Naive thymus-derived CD4-positive, alpha-beta T cell (primary cell): ENCODE measurements around the gene IRF8. TPM values are rescaled to one million over a fixed set of nuclear protein-coding genes. Genes with fewer than 3 reads are reported as not detected.

ENCODE experiments used
- ATAC-seq: fragments of 150-1000 bp; cut with Tn5 transposase; 2 replicates; pipeline ENCODE4 v1.10.0; 2021; ENCODE audit warnings: mild to moderate bottlenecking, moderate library complexity
- CTCF ChIA-PET: fragments of 350-600 bp; sonication (Branson Sonifier 250); formaldehyde crosslinking; loops from one replicate; lab custom pipeline; 2021; ENCODE audit warnings: antibody characterized with exemption; lab: Charles Lee
- POLR2A ChIA-PET: fragments of 350-600 bp; sonication (Branson Sonifier 250); formaldehyde crosslinking; loops from one replicate; lab custom pipeline; 2021; ENCODE audit warnings: antibody characterized with exemption, inconsistent platforms; lab: Charles Lee
- DNase-seq, 9 donors: peaks; one replicate each; pipeline versions ENCODE4 v3.0.0 to v3.0.0-alpha.2; 2020 to 2022; ENCODE audit warnings: mixed read lengths in 1 of 9
- H3K27ac ChIP-seq: one replicate; pipeline ENCODE4 v1.7.0; 2013; ENCODE audit warnings: mild to moderate bottlenecking, low read depth, low read length, moderate library complexity
- H3K27me3 ChIP-seq, 2 donors: one replicate each; pipeline ENCODE4 v1.7.0; 2013; ENCODE audit warnings: low read length in 2 of 2, mild to moderate bottlenecking in 2 of 2, moderate library complexity in 2 of 2; ENCODE audit not compliant: control insufficient read depth in 2 of 2, insufficient read depth in 2 of 2
- H3K36me3 ChIP-seq, 3 experiments: 1 replicate in 2 of 3; 2 replicates in 1 of 3; pipeline ENCODE4 v1.7.0; 2013; ENCODE audit warnings: low read length in 3 of 3, mild to moderate bottlenecking in 3 of 3, moderate library complexity in 1 of 3; ENCODE audit not compliant: insufficient read depth in 3 of 3, control insufficient read depth in 2 of 3
- H3K4me1 ChIP-seq, 2 donors: one replicate each; pipeline ENCODE4 v1.7.0; 2013; ENCODE audit warnings: low read length in 2 of 2, mild to moderate bottlenecking in 2 of 2, moderate library complexity in 1 of 2; ENCODE audit not compliant: control insufficient read depth in 2 of 2, insufficient read depth in 2 of 2
- H3K4me3 ChIP-seq: 2 replicates; pipeline ENCODE4 v1.7.0; 2013; ENCODE audit warnings: mild to moderate bottlenecking, low read length
- H3K9me3 ChIP-seq, 3 experiments: 1 replicate in 2 of 3; 2 replicates in 1 of 3; pipeline ENCODE4 v1.7.0; 2013; ENCODE audit warnings: low read length in 3 of 3; ENCODE audit not compliant: control insufficient read depth in 2 of 3
- H3K27ac Mint-ChIP-seq, 9 donors: one replicate each; pipeline ENCODE4 v1.8.0; 2020 to 2022; ENCODE audit warnings: mixed read lengths in 9 of 9, mild to moderate bottlenecking in 8 of 9, moderate library complexity in 5 of 9, inconsistent platforms in 2 of 9
- H3K27me3 Mint-ChIP-seq, 5 donors: one replicate each; pipeline ENCODE4 v1.8.0; 2021 to 2022; ENCODE audit warnings: mixed read lengths in 5 of 5, mild to moderate bottlenecking in 1 of 5
- H3K36me3 Mint-ChIP-seq, 5 donors: one replicate each; pipeline ENCODE4 v1.8.0; 2020 to 2022; ENCODE audit warnings: mixed read lengths in 5 of 5, mild to moderate bottlenecking in 3 of 5, inconsistent platforms in 1 of 5
- H3K4me1 Mint-ChIP-seq, 7 donors: one replicate each; pipeline ENCODE4 v1.8.0; 2020 to 2022; ENCODE audit warnings: mixed read lengths in 7 of 7, mild to moderate bottlenecking in 3 of 7, inconsistent platforms in 1 of 7
- H3K4me3 Mint-ChIP-seq, 10 donors: one replicate each; pipeline ENCODE4 v1.8.0; 2020 to 2022; ENCODE audit warnings: mild to moderate bottlenecking in 10 of 10, mixed read lengths in 10 of 10, moderate library complexity in 6 of 10, inconsistent platforms in 2 of 10
- H3K9me3 Mint-ChIP-seq, 11 donors: one replicate each; pipeline ENCODE4 v1.8.0; 2020 to 2022; ENCODE audit warnings: mixed read lengths in 11 of 11, mild to moderate bottlenecking in 4 of 11, inconsistent platforms in 1 of 11, moderate library complexity in 1 of 11
- intact Hi-C, 2 donors: fragments of 100-400 bp; cut with micrococcal nuclease; formaldehyde crosslinking; loops; one replicate each; pipeline ENCODE4 v1.15.1; 2023
- polyA plus RNA-seq, 2 donors: library from polyadenylated mRNA; unstranded; fragments of 300-500 nt; fragmentation: Illumina TruSeq; gene quantifications; one replicate each; pipeline ENCODE4 v1.2.3, GENCODE V29; 2021
- total RNA-seq, 6 experiments: library from RNA in 5 of 6; stranded (reverse) in 5 of 6; gene quantifications; 1 replicate in 5 of 6; 2 replicates in 1 of 6; pipeline ENCODE4 v1.2.3 and lab custom pipeline; 2021 to 2026

The IRF8 gene
- total and polyA plus RNA-seq, 7 experiments from 2014 or later: 3.5 to 105 (median 6.4) TPM

DNA sequence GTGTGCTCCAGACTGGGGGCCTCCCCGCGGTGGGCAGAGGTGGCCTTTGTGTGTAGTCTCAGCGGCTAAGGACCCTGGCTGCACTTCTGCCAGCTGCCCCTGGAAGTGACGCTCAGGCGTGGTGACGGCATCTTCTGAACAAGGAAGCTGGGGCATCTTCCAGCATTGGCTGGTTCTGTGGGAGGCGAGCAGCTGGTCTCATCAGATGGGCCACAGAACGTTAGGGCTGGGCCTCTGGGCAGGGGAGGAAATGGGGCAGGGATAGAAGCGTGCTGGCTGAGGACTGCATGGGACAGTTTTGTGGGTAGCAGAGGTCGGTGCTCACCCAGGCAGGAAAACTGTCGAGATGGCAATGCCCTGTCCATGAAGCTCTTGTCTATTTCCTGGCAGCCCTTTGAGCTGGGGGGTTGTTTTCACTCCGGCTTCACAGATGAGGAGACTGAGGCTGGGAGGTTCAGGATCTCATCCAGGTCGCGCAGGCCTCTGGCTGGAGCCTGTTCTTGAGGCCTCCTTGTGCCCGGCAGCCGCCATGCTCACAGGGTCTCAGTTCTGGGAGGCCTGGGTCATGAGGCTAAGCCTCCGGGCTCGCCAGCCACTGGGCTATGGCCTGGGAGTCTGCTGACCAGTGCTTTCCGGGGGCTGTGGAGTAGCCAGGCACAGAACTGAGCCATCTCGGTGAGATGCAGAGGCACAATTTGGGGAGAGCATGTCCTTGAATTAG is 16.3 kb downstream of the IRF8 start:
- ATAC-seq: peak; percentile 29
- H3K36me3 Mint-ChIP-seq: peaks cover 0 to 30% (median 10%) of the 10 kb centered on the region in 5 donors
- Histone ChIP-seq H3K27me3 (no peaks in the 10 kb centered on the region), H3K9me3 (no peaks in the 10 kb centered on the region), H3K4me1 (no peaks in the 10 kb centered on the region), H3K27ac (no peak overlapping the region), H3K4me3 (no peak overlapping the region), H3K36me3 (peaks cover 0 to 17% (median 0%) of the 10 kb centered on the region in 3 experiments)
- peak overlapping the region in 1 of 9 donors; percentile 31 for H3K27ac Mint-ChIP-seq
- DNase-seq: no peak
- intact Hi-C loops: no loop called here
- ChIA-PET POLR2A (no interaction called here), CTCF (no interaction called here)
- H3K4me1 Mint-ChIP-seq: peaks cover 0 to 18% (median 5%) of the 10 kb centered on the region in 7 donors
- no peaks in the 10 kb centered on the region for H3K27me3 Mint-ChIP-seq
- no peak overlapping the region for H3K4me3 Mint-ChIP-seq
- H3K9me3 Mint-ChIP-seq: no peaks in the 10 kb centered on the region

GRCh38 chr16:85916141-85916890 is 17.4 kb downstream of the IRF8 start:
- no peaks in the 10 kb centered on the region for H3K9me3 ChIP-seq
- H3K27me3 ChIP-seq: no peaks in the 10 kb centered on the region
- DNase-seq: no peak
- CTCF ChIA-PET: interaction anchor here (0.8 kb wide), 1 partner anchor 890 kb away, joined by 3 read pairs; no protein-coding TSS in a partner anchor
- no peak overlapping the region for H3K4me3 ChIP-seq
- H3K36me3 Mint-ChIP-seq: peaks cover 8 to 32% (median 14%) of the 10 kb centered on the region in 5 donors
- peak overlapping the region in 1 of 9 donors; percentile 49 for H3K27ac Mint-ChIP-seq
- no peaks in the 10 kb centered on the region for H3K4me1 ChIP-seq
- peak; percentile 79 for ATAC-seq
- peak overlapping the region in 3 of 10 donors; percentile 6 to 49 (median 36) for H3K4me3 Mint-ChIP-seq
- H3K27ac ChIP-seq: no peak overlapping the region
- intact Hi-C loops: no loop called here
- H3K36me3 ChIP-seq: peaks cover 0 to 21% (median 0%) of the 10 kb centered on the region in 3 experiments
- peaks cover 0 to 18% (median 5%) of the 10 kb centered on the region in 7 donors for H3K4me1 Mint-ChIP-seq
- no peaks in the 10 kb centered on the region for H3K27me3 Mint-ChIP-seq
- POLR2A ChIA-PET: no interaction called here
- no peaks in the 10 kb centered on the region for H3K9me3 Mint-ChIP-seq

DNA sequence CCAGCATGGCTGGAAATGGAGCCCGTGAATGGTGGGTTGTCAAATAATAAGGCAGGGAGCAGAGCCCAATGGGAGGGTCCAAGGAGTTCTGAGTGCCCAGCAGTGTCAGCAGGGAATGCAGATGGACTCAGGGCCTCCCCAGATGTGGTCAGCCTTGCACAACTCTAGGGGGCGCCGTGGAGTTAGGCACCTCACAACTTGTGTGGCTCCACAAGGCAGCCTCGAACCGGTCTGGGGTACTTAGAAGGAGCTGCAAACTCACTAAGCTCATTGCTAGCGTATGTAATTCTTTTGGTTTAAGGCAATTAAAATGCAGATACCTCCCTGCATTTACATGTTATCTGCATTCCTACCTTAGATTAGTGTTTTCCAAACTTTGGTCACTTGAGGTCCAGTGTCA is 18.1 kb downstream of the IRF8 start:
- Mint-ChIP-seq H3K4me3 (no peak overlapping the region), H3K27me3 (no peaks in the 10 kb centered on the region), H3K27ac (peak overlapping the region in 1 of 9 donors; percentile 25), H3K4me1 (peaks cover 0 to 18% (median 5%) of the 10 kb centered on the region in 7 donors), H3K36me3 (peaks cover 8 to 27% (median 9%) of the 10 kb centered on the region in 5 donors), H3K9me3 (no peaks in the 10 kb centered on the region)
- Histone ChIP-seq H3K9me3 (no peaks in the 10 kb centered on the region), H3K27ac (no peak overlapping the region), H3K4me1 (no peaks in the 10 kb centered on the region), H3K4me3 (no peak overlapping the region), H3K27me3 (no peaks in the 10 kb centered on the region), H3K36me3 (peaks cover 0 to 21% (median 0%) of the 10 kb centered on the region in 3 experiments)
- DNase-seq (no peak), ATAC-seq (no peak)
- CTCF ChIA-PET: interaction anchor here (0.8 kb wide), 1 partner anchor 890 kb away, joined by 3 read pairs; no protein-coding TSS in a partner anchor
- POLR2A ChIA-PET: no interaction called here
- intact Hi-C loops: no loop called here

DNA sequence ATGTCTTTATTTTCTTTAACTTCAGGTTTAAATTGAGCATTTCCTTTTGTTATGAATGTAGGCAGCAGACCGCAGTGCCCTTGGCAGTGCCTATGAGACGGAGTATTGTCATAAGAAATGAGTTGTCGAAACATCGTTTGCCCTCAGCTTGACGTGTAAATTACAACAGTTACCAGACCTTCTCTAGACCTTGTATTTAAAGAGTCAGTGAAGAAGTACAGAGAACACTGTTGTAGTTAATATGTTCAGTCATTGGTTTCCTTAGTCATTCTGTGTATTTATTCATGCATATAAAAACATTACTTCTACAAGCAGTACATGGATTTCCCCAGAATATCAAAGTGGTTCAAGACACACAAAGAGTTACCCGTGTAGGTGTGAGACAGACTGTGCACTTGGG is 19.0 kb downstream of the IRF8 start:
- no peak for ATAC-seq
- peaks cover 0 to 14% (median 5%) of the 10 kb centered on the region in 7 donors for H3K4me1 Mint-ChIP-seq

DNA sequence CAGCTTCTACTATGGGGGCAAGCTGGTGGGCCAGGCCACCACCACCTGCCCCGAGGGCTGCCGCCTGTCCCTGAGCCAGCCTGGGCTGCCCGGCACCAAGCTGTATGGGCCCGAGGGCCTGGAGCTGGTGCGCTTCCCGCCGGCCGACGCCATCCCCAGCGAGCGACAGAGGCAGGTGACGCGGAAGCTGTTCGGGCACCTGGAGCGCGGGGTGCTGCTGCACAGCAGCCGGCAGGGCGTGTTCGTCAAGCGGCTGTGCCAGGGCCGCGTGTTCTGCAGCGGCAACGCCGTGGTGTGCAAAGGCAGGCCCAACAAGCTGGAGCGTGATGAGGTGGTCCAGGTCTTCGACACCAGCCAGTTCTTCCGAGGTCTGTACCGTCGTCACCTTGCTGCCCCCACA is 19.5 kb downstream of the IRF8 start:
- no peaks in the 10 kb centered on the region for H3K9me3 ChIP-seq
- no peaks in the 10 kb centered on the region for H3K9me3 Mint-ChIP-seq
- DNase-seq (no peak), ATAC-seq (no peak)
- H3K36me3 Mint-ChIP-seq: peaks cover 3 to 22% (median 9%) of the 10 kb centered on the region in 5 donors
- H3K36me3 ChIP-seq: peaks cover 0 to 21% (median 0%) of the 10 kb centered on the region in 3 experiments
- ChIA-PET CTCF (no interaction called here), POLR2A (no interaction called here)
- H3K4me3 ChIP-seq: no peak overlapping the region
- H3K27me3 Mint-ChIP-seq: no peaks in the 10 kb centered on the region
- H3K4me3 Mint-ChIP-seq: no peak overlapping the region
- peaks cover 0 to 14% (median 5%) of the 10 kb centered on the region in 7 donors for H3K4me1 Mint-ChIP-seq
- no peak overlapping the region for H3K27ac Mint-ChIP-seq
- no peaks in the 10 kb centered on the region for H3K4me1 ChIP-seq
- intact Hi-C loops: no loop called here
- H3K27me3 ChIP-seq: no peaks in the 10 kb centered on the region
- H3K27ac ChIP-seq: no peak overlapping the region

More for the DNA sequence above, 19.0 kb downstream of the IRF8 start:
- Histone ChIP-seq H3K36me3 (peaks cover 0 to 21% (median 0%) of the 10 kb centered on the region in 3 experiments), H3K27ac (no peak overlapping the region), H3K9me3 (no peaks in the 10 kb centered on the region), H3K4me1 (no peaks in the 10 kb centered on the region), H3K27me3 (no peaks in the 10 kb centered on the region), H3K4me3 (no peak overlapping the region)
- Mint-ChIP-seq H3K36me3 (peaks cover 3 to 22% (median 9%) of the 10 kb centered on the region in 5 donors), H3K9me3 (no peaks in the 10 kb centered on the region), H3K4me3 (no peak overlapping the region), H3K27me3 (no peaks in the 10 kb centered on the region), H3K27ac (no peak overlapping the region)
- ChIA-PET CTCF (no interaction called here), POLR2A (no interaction called here)
- intact Hi-C loops: no loop called here
- no peak for DNase-seq

DNA sequence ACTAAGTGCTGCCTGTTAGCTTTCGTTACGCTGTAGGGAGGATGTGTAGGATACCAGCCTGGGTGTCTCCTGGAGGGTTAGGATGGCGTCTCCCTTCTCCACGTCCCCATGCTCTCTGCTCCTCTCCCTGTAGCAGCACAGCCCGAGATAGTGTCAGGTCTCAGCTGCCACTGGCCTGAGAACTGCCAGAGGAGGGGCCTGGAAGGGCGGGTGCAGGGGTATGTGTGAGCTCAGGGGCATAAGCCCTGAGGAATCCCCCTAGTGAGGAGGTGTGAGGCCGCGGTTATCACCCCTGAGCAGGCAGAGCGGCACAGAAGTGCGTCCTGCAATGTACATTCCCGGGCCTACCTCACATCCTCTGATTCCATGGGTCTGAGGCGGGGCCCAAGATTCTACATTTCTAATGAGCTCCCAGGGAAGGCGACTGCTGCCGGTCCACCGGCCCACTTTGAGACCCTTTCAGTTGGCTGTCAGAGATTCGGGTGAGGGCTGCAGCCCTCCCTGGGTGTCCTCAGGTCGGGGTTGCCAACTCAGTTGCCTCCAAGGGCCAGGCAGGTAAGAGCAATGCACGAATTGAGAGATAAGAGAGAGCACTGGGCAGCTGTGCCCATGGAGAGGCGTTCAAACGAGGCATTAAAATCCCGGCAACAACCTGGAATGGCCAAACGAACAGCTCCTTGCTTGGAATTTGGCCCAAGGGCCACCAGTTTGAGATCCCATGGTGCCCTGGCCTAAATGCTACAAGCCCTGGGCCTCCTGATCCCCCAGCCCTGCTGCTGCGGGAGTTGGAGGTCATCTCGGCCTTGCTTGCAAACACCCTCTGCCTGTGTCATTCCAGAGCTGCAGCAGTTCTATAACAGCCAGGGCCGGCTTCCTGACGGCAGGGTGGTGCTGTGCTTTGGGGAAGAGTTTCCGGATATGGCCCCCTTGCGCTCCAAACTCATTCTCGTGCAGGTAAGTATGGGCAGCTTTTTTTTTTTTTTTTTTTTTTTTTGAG is 20.6 kb downstream of the IRF8 start:
- Histone ChIP-seq H3K36me3 (peaks cover 0 to 21% (median 0%) of the 10 kb centered on the region in 3 experiments), H3K27me3 (no peaks in the 10 kb centered on the region), H3K27ac (no peak overlapping the region), H3K4me1 (no peaks in the 10 kb centered on the region), H3K4me3 (no peak overlapping the region), H3K9me3 (no peaks in the 10 kb centered on the region)
- peaks cover 0 to 14% (median 6%) of the 10 kb centered on the region in 7 donors for H3K4me1 Mint-ChIP-seq
- H3K36me3 Mint-ChIP-seq: peaks cover 3 to 19% (median 12%) of the 10 kb centered on the region in 5 donors
- ATAC-seq (peak; percentile 26), DNase-seq (no peak)
- no peaks in the 10 kb centered on the region for H3K27me3 Mint-ChIP-seq
- no peak overlapping the region for H3K4me3 Mint-ChIP-seq
- intact Hi-C loops: no loop called here
- ChIA-PET POLR2A (no interaction called here), CTCF (no interaction called here)
- no peaks in the 10 kb centered on the region for H3K9me3 Mint-ChIP-seq
- peak overlapping the region in 1 of 9 donors; percentile 58 for H3K27ac Mint-ChIP-seq
